Adrenal gland (tissue), 12 donors: ENCODE measurements around the gene NCOA5. TPM values are rescaled to one million over a fixed set of nuclear protein-coding genes. Genes with fewer than 3 reads are reported as not detected.

Experiments used
- DNase-seq, 7 donors: peaks; one replicate each; pipeline ENCODE4 v3.0.0-alpha.2; 2019 to 2020
- H3K27ac ChIP-seq, 5 donors: fragments of 200-600 bp; sonication (generic) in 4 of 5; 1 replicate in 3 of 5; 2 replicates in 2 of 5; pipeline versions ENCODE4 v1.5.1 to v1.8.0; 2016 to 2020; ENCODE audit warnings: mild to moderate bottlenecking in 1 of 5
- H3K27me3 ChIP-seq: fragments of 200-600 bp; 2 replicates; pipeline ENCODE4 v1.8.0; 2021
- H3K36me3 ChIP-seq, 2 donors: fragments of 200-600 bp; replicated peaks in 1 of 2; 1 replicate in 1 of 2; 2 replicates in 1 of 2; pipeline versions ENCODE4 v1.5.1 to v1.8.0; 2018 to 2022
- H3K4me1 ChIP-seq, 2 donors: fragments of 200-600 bp; replicated peaks in 1 of 2; 1 replicate in 1 of 2; 2 replicates in 1 of 2; pipeline versions ENCODE4 v1.5.1 to v1.8.0; 2018 to 2021
- H3K4me3 ChIP-seq, 4 donors: fragments of 200-600 bp; sonication (generic) in 3 of 4; one replicate each; pipeline ENCODE4 v1.5.1; 2016 to 2018
- H3K9me3 ChIP-seq, 3 donors: fragments of 200-600 bp; sonication (generic) in 1 of 3; replicated peaks in 1 of 3; 1 replicate in 2 of 3; 2 replicates in 1 of 3; pipeline versions ENCODE4 v1.5.1 to v1.8.0; 2016 to 2021
- POLR2A ChIP-seq, 2 donors: fragments of 450-650 bp; IDR thresholded peaks; one replicate each; pipeline ENCODE4 v1.6.1; 2017; ENCODE audit warnings: antibody characterized with exemption in 2 of 2, mild to moderate bottlenecking in 2 of 2, moderate library complexity in 1 of 2
- WGBS, 4 donors: extraction: QIAGEN DNeasy Blood & Tissue Kit in 2 of 4; methylation state at CpG; one replicate each; pipeline versions ENCODE4 v1.1.5 to v1.1.7; 2013 to 2017; 5-methylcytosine and 5-hydroxymethylcytosine counted together
- intact Hi-C, 2 donors: fragments of 100-400 bp; cut with DNase I; formaldehyde crosslinking; loops; one replicate each; pipeline versions ENCODE4 v1.14.1 to v1.15.0; 2022 to 2023
- polyA plus RNA-seq, 3 donors: library from polyadenylated mRNA; stranded (reverse); fragments of 200-250 nt in 2 of 3; fragments of 350-450 nt in 1 of 3; fragmentation: Illumina TruSeq in 1 of 3; extraction: RNeasy Lipid Tissue Mini Kit (QIAGEN cat#74804) in 1 of 3; gene quantifications; one replicate each; pipeline ENCODE4 v1.2.3, GENCODE V29; 2013 to 2014
- total RNA-seq, 9 donors: library from RNA; depleted of rRNA in 4 of 9; stranded (reverse); fragments of >200 nt in 4 of 9; fragments of 120-200 nt in 1 of 9; fragmentation: NEBNext Ultra II Directional in 1 of 9; extraction: Animal tissue kit (Norgen Biotek cat#: 25700) in 1 of 9; gene quantifications; one replicate each; pipeline versions ENCODE4 v1.1.0 to v1.2.4, GENCODE V29; 2013 to 2023
- TF ChIP-seq, protein P1 (sequence below), 6 experiments: fragments of 450-650 bp in 4 of 6; fragments of 200-600 bp in 2 of 6; sonication (generic) in 1 of 6; IDR thresholded peaks; 1 replicate in 5 of 6; 2 replicates in 1 of 6; pipeline versions ENCODE4 v1.5.1 to v1.8.0; 2016 to 2021; ENCODE audit warnings: antibody characterized with exemption in 6 of 6, mild to moderate bottlenecking in 2 of 6, moderate library complexity in 1 of 6
- donor health status: healthy with polysubstance abuse.
- donor health status: Bipolar disorder and iron deficiency.
- donor health status: DM: yes; HTN: yes; CAD: no.
- donor health status: DM: no; HTN: no; CAD: no.
- donor health status: DM: no; HTN: no; CAD: no.
- donor health status: DM: yes; HTN: yes; CAD: no.

The NCOA5 gene
- total and polyA plus RNA-seq, 12 donors, result 17.8 to 44.8 (median 24.7) TPM

DNA sequence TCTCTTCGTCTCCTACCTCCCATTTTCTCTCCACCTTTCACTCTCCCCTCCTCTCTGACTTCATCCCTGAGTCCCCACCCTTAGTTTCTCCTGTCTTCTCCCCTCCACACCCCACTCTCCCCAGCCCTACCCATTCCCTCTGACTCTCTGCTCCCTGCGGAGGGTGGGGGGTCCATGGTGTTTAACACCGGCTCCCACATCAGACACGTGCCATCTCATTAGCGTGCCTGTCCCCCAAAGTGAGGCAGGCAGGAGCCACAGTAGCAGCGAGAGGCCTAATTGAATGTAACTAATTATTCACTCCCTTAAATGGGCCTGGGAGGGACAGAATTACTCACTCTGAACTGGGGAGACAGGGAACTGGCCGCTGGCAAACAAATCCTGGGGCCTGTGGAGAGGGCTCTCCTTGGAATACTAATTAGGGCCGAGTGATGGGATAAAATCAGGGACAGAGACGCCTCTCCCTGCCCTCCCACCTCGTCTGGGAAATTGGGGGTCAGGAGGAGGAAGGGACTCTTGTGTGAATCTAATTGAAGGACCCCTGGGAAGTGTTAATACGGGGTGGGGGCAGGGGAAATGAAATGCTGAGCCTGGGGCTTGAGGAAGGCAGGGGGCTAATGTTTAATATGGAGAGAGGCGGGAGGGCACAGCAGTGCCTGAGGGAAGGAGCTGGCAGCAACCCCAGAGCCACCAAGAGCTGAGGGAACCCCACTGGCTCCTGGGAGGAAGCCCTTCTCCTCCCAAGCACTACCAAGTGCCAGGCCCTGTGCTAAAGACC is 46.3 kb upstream of the NCOA5 start:
- H3K27me3 ChIP-seq, result no peaks in the 10 kb centered on the region
- no peak for TF ChIP-seq POLR2A (IDR thresholded peaks at IDR 0.05)
- TF ChIP-seq, protein P1, sequence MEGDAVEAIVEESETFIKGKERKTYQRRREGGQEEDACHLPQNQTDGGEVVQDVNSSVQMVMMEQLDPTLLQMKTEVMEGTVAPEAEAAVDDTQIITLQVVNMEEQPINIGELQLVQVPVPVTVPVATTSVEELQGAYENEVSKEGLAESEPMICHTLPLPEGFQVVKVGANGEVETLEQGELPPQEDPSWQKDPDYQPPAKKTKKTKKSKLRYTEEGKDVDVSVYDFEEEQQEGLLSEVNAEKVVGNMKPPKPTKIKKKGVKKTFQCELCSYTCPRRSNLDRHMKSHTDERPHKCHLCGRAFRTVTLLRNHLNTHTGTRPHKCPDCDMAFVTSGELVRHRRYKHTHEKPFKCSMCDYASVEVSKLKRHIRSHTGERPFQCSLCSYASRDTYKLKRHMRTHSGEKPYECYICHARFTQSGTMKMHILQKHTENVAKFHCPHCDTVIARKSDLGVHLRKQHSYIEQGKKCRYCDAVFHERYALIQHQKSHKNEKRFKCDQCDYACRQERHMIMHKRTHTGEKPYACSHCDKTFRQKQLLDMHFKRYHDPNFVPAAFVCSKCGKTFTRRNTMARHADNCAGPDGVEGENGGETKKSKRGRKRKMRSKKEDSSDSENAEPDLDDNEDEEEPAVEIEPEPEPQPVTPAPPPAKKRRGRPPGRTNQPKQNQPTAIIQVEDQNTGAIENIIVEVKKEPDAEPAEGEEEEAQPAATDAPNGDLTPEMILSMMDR (IDR thresholded peaks at IDR 0.05), result no peak
- H3K4me1 ChIP-seq, result peaks cover 0 to 5% of the 10 kb centered on the region in 2 donors
- DNase-seq, result no peak
- H3K4me3 ChIP-seq, result no peak overlapping the region
- no peaks in the 10 kb centered on the region for H3K9me3 ChIP-seq
- H3K36me3 ChIP-seq, result no peaks in the 10 kb centered on the region
- 61 to 73% (median 70%) methylated on average over 12 of the region's 12 CpGs for WGBS, 4 donors
- intact Hi-C loops, result no loop called here
- H3K27ac ChIP-seq, result no peak overlapping the region

DNA sequence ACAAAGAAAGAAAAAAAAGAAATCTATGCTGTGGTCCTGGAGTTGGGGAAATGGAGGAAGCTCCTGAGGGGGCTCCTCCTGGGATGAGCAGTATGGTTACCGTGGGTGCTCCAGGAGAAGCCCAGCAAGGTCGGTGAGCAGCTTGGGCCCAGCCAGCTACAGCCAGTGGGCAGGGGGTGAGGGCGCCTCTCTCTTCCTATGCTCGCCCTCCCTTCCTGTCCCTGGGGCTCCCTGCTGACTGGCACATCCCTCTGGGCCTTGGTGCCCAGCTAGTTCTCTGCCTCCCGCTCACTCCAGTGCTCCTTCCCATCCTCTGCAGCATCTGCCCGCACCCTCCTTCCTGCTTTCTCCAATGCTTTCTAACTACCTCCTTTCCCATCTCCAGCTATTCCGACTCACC is 45.0 kb upstream of the NCOA5 start:
- Histone ChIP-seq H3K36me3 (no peaks in the 10 kb centered on the region), H3K9me3 (no peaks in the 10 kb centered on the region), H3K4me1 (peaks cover 0 to 5% of the 10 kb centered on the region in 2 donors), H3K27ac (no peak overlapping the region), H3K27me3 (peaks cover 7% of the 10 kb centered on the region), H3K4me3 (no peak overlapping the region)
- TF ChIP-seq, protein P1 (IDR thresholded peaks at IDR 0.05), result no peak
- no peak for TF ChIP-seq POLR2A (IDR thresholded peaks at IDR 0.05)
- intact Hi-C loops, result loop anchor here in 1 of 2 donors (5.0 kb wide), 2 partner anchors 38 to 213 kb away; no protein-coding TSS in a partner anchor
- WGBS, 4 donors, result 78 to 92% (median 82%) methylated on average over 7 of the region's 7 CpGs
- DNase-seq, result no peak

DNA sequence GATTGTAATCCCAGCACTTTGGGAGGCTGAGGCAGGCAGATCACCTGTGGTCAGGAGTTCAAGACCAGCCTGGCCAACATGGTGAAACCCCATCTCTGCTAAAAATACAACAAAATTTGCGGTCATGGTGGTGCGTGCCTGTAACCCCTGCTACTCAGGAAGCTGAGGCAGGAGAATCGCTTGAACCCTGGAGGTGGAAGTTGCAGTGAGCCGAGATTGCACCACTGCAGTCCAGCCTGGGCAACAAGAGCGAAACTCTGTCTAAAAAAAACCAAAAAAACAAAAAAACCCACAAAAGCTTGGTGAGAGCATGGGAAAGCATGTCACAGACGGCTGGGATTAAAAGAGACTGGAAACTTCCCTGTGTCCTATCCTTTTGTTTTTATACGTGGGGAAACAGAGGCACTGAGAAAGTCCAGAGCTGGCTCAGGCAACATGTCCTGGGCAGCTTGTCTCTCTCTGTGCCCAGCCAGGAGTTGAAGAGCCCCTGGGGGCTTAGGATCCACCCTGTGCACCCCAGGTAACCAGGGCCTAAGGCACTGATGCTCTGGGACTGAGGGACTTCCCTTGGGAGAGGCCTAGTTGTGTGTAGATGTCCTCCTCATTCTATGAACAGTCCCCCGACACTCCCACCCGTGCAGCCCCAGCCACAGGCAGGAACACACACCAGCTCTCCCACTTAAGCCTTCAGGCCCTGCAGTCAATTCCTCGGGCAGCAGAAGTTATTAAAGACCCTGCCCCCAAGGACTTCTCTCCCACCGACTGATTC is 44.3 kb upstream of the NCOA5 start:
- no peak overlapping the region for H3K4me3 ChIP-seq
- TF ChIP-seq, protein P1 (IDR thresholded peaks at IDR 0.05), result no peak
- no peak for TF ChIP-seq POLR2A (IDR thresholded peaks at IDR 0.05)
- WGBS, 4 donors, result 63 to 84% (median 79%) methylated on average over 11 of the region's 11 CpGs
- intact Hi-C loops, result loop anchor here in 1 of 2 donors (5.0 kb wide), 2 partner anchors 38 to 213 kb away; no protein-coding TSS in a partner anchor
- no peaks in the 10 kb centered on the region for H3K36me3 ChIP-seq
- H3K27me3 ChIP-seq, result peaks cover 9% of the 10 kb centered on the region
- H3K9me3 ChIP-seq, result no peaks in the 10 kb centered on the region
- no peak overlapping the region for H3K27ac ChIP-seq
- no peak for DNase-seq
- H3K4me1 ChIP-seq, result peaks cover 0 to under 1% of the 10 kb centered on the region in 2 donors

DNA sequence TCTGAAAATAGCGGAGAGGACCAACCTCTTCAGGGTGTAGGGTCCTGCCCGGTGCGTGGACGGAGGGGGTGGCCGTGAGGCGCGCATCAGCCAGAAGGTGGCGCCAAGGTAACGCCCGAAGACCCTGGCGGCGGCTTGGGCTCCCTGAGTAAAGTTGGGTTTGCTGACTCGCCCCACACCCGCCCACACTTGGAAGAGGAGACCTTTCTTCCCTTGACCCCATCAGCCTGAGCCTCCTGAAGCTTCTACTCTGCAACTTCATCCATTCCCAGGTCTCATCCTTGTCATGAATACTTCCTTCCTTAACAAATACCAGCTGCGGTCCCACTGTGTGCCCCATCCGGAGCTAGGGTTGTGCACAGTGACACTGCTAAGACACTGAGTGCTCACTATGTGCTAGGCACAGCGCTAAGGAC is 43.0 kb upstream of the NCOA5 start:
- Histone ChIP-seq H3K27ac (no peak overlapping the region), H3K36me3 (no peaks in the 10 kb centered on the region), H3K9me3 (no peaks in the 10 kb centered on the region), H3K4me3 (no peak overlapping the region), H3K27me3 (peaks cover 9% of the 10 kb centered on the region), H3K4me1 (no peaks in the 10 kb centered on the region)
- 13 to 27% (median 16%) methylated on average over 9 to 17 of the region's 17 CpGs for WGBS, 4 donors
- intact Hi-C loops, result loop anchor here in 1 of 2 donors (5.0 kb wide), 2 partner anchors 40 to 215 kb away; no protein-coding TSS in a partner anchor
- DNase-seq, result peak; percentile 63 to 87 (median 78)
- TF ChIP-seq, protein P1 (IDR thresholded peaks at IDR 0.05), result peak; percentile 53 to 91 (median 83)
- TF ChIP-seq POLR2A (IDR thresholded peaks at IDR 0.05), result no peak
